ENCODE measurements around the gene ATP6V1C2.

DNA sequence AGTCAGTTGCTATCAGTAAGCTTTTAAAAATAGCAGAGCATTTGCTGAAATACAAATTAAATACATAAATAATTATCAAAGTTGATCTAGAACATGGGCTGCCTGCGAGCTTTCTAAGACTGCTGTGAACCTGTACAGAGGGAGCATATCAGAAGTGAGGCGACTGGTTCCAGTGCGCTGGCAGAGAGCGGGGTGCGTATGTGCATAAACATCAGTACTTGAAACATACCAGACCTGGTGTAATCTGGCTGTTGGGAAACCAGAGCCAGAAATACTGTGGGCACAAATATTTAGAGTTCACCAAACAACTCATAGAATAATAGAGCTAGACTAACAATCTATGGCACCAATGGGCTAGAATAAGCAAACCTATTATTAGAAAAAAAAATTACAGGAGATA is 63.8 kb downstream of the ATP6V1C2 start:
- TF ChIP-seq, protein P1, sequence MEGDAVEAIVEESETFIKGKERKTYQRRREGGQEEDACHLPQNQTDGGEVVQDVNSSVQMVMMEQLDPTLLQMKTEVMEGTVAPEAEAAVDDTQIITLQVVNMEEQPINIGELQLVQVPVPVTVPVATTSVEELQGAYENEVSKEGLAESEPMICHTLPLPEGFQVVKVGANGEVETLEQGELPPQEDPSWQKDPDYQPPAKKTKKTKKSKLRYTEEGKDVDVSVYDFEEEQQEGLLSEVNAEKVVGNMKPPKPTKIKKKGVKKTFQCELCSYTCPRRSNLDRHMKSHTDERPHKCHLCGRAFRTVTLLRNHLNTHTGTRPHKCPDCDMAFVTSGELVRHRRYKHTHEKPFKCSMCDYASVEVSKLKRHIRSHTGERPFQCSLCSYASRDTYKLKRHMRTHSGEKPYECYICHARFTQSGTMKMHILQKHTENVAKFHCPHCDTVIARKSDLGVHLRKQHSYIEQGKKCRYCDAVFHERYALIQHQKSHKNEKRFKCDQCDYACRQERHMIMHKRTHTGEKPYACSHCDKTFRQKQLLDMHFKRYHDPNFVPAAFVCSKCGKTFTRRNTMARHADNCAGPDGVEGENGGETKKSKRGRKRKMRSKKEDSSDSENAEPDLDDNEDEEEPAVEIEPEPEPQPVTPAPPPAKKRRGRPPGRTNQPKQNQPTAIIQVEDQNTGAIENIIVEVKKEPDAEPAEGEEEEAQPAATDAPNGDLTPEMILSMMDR (IDR thresholded peaks at IDR 0.05), result no peak
- TF ChIP-seq, protein P2, sequence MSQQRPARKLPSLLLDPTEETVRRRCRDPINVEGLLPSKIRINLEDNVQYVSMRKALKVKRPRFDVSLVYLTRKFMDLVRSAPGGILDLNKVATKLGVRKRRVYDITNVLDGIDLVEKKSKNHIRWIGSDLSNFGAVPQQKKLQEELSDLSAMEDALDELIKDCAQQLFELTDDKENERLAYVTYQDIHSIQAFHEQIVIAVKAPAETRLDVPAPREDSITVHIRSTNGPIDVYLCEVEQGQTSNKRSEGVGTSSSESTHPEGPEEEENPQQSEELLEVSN (IDR thresholded peaks at IDR 0.05; ENCODE audit: borderline replicate concordance, low read depth), result no peak
- TF ChIP-seq, protein P3, sequence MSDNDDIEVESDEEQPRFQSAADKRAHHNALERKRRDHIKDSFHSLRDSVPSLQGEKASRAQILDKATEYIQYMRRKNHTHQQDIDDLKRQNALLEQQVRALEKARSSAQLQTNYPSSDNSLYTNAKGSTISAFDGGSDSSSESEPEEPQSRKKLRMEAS (IDR thresholded peaks at IDR 0.05), result no peak
- TF ChIP-seq MYC (IDR thresholded peaks at IDR 0.05; ENCODE audit: borderline replicate concordance, low read length), result no peak
- TF ChIP-seq KDM1A (IDR thresholded peaks at IDR 0.05; ENCODE audit: low read depth), result no peak
- no peak for TF ChIP-seq CEBPB (IDR thresholded peaks at IDR 0.05)
- TF ChIP-seq, protein P4, sequence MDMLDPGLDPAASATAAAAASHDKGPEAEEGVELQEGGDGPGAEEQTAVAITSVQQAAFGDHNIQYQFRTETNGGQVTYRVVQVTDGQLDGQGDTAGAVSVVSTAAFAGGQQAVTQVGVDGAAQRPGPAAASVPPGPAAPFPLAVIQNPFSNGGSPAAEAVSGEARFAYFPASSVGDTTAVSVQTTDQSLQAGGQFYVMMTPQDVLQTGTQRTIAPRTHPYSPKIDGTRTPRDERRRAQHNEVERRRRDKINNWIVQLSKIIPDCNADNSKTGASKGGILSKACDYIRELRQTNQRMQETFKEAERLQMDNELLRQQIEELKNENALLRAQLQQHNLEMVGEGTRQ (IDR thresholded peaks at IDR 0.05), result no peak
- TF ChIP-seq ZC3H11A (IDR thresholded peaks at IDR 0.05), result no peak
- TF ChIP-seq KDM5A (IDR thresholded peaks at IDR 0.05), result no peak
- no peak for TF ChIP-seq POLR2A (IDR thresholded peaks at IDR 0.05; ENCODE audit: low read length)
- no peak for TF ChIP-seq POLR2AphosphoS2 (conservative IDR thresholded peaks at IDR 0.05; ENCODE audit: low read length)
- TF ChIP-seq, protein P5, sequence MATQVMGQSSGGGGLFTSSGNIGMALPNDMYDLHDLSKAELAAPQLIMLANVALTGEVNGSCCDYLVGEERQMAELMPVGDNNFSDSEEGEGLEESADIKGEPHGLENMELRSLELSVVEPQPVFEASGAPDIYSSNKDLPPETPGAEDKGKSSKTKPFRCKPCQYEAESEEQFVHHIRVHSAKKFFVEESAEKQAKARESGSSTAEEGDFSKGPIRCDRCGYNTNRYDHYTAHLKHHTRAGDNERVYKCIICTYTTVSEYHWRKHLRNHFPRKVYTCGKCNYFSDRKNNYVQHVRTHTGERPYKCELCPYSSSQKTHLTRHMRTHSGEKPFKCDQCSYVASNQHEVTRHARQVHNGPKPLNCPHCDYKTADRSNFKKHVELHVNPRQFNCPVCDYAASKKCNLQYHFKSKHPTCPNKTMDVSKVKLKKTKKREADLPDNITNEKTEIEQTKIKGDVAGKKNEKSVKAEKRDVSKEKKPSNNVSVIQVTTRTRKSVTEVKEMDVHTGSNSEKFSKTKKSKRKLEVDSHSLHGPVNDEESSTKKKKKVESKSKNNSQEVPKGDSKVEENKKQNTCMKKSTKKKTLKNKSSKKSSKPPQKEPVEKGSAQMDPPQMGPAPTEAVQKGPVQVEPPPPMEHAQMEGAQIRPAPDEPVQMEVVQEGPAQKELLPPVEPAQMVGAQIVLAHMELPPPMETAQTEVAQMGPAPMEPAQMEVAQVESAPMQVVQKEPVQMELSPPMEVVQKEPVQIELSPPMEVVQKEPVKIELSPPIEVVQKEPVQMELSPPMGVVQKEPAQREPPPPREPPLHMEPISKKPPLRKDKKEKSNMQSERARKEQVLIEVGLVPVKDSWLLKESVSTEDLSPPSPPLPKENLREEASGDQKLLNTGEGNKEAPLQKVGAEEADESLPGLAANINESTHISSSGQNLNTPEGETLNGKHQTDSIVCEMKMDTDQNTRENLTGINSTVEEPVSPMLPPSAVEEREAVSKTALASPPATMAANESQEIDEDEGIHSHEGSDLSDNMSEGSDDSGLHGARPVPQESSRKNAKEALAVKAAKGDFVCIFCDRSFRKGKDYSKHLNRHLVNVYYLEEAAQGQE (IDR thresholded peaks at IDR 0.05), result no peak
- TF ChIP-seq RAD21 (conservative IDR thresholded peaks at IDR 0.05 in 1 of 2, IDR thresholded peaks at IDR 0.05 in 1 of 2), result no peak
- TF ChIP-seq RNF2 (IDR thresholded peaks at IDR 0.05; ENCODE audit: borderline replicate concordance, low read depth), result no peak
